ENCODE data around the gene TACO1. TPM values are rescaled to one million over a fixed set of nuclear protein-coding genes. Genes with fewer than 3 reads are reported as not detected.

Gene TACO1
- total and polyA plus RNA-seq, 10 of the 15 experiments (the other 5 are each of a cell fraction or from before 2014, with no cell fraction given) = 8.5 to 38.6 (median 27.0) TPM

GRCh38 chr17:63568563-63568962, 32.1 kb upstream of the TACO1 start:
- no peak overlapping the region for H3K9ac ChIP-seq (ENCODE audit: control insufficient read depth, insufficient read depth, low read length)
- no peak for TF ChIP-seq POU2F2 (IDR thresholded peaks at IDR 0.05; ENCODE audit: borderline replicate concordance, low read depth, low read length)
- no peak for TF ChIP-seq TCF3 (IDR thresholded peaks at IDR 0.05; ENCODE audit: borderline replicate concordance, insufficient read depth, low read depth, low read length)
- TF ChIP-seq ZNF24 (IDR thresholded peaks at IDR 0.05) = no peak
- TF ChIP-seq NKRF (conservative IDR thresholded peaks at IDR 0.05) = no peak
- TF ChIP-seq SMAD5 (IDR thresholded peaks at IDR 0.05; ENCODE audit: low read depth) = no peak
- TF ChIP-seq RCOR1 (conservative IDR thresholded peaks at IDR 0.05; ENCODE audit: low read depth, low read length) = no peak
- no peak for TF ChIP-seq SREBF2 (IDR thresholded peaks at IDR 0.05; ENCODE audit: low read length)
- TF ChIP-seq HCFC1 (IDR thresholded peaks at IDR 0.05; ENCODE audit: low read length) = no peak
- TF ChIP-seq BHLHE40 (IDR thresholded peaks at IDR 0.05; ENCODE audit: borderline replicate concordance in 1 of 2, low read depth in 2 of 2, low read length in 1 of 2) = no peak
- TF ChIP-seq SIN3A (IDR thresholded peaks at IDR 0.05; ENCODE audit: low read depth, low read length) = no peak
- no peak for TF ChIP-seq SUPT20H (IDR thresholded peaks at IDR 0.05; ENCODE audit: borderline replicate concordance, control insufficient read depth, low read depth, low read length)
- TF ChIP-seq BRCA1 (IDR thresholded peaks at IDR 0.05; ENCODE audit: low read depth, low read length) = no peak
- TF ChIP-seq IRF3 (IDR thresholded peaks at IDR 0.05) = no peak
- no peaks in the 10 kb centered on the region for H3K4me1 ChIP-seq (ENCODE audit: control insufficient read depth, insufficient read depth, low read length)
- 82% methylated on average over 8 of the region's 8 CpGs for WGBS (ENCODE audit: insufficient coverage, insufficient replicate concordance, low lambda C conversion rate, missing lambda C conversion rate)
- H3K27ac ChIP-seq (ENCODE audit: control insufficient read depth, insufficient read depth) = no peak overlapping the region
- ATAC-seq = no peak
- no peak for DNase-seq (ENCODE audit: low read depth, low spot score)
- POLR2A ChIA-PET = interaction anchor here (0.6 to 1.2 kb wide), 2 partner anchors 18 to 51 kb away, joined by 4 read pairs; partner anchors contain the start of gene DCAF7
- CTCF ChIA-PET = interaction anchor here (0.8 to 1.1 kb wide), 3 partner anchors 17 to 42 kb away, joined by 3 read pairs; no protein-coding TSS in a partner anchor
- H3K9me3 ChIP-seq (replicated peaks; ENCODE audit: control insufficient read depth, insufficient read depth, low read length) = no peaks in the 10 kb centered on the region
- in situ Hi-C loops (cut with MboI) = no loop called here
- no peaks in the 10 kb centered on the region for H3K27me3 ChIP-seq (replicated peaks in 1 of 2; ENCODE audit: control insufficient read depth in 2 of 2, insufficient read depth in 2 of 2, low read length in 1 of 2)
- SMC1A ChIA-PET (ENCODE audit: uncharacterized antibody, unreplicated experiment) = interaction anchor here (0.7 to 1.4 kb wide), 4 partner anchors 12 to 44 kb away, joined by 3 to 4 read pairs (median 4); no protein-coding TSS in a partner anchor
- intact Hi-C loops (cut with micrococcal nuclease; ENCODE audit: unreplicated experiment) = no loop called here
- no peak overlapping the region for H3K4me3 ChIP-seq
- no peak for FAIRE-seq
- H4K20me1 ChIP-seq (ENCODE audit: control insufficient read depth, insufficient read depth) = peaks cover 2% of the 10 kb centered on the region
- peaks cover 0 to 2% of the 10 kb centered on the region in 2 experiments; a peak in 2 of 4 replicates for H3K36me3 ChIP-seq (ENCODE audit: control insufficient read depth in 2 of 2, insufficient read depth in 2 of 2, low read length in 1 of 2)
- no peak overlapping the region for H2AFZ ChIP-seq (ENCODE audit: control insufficient read depth, low read depth, low read length)
- RAD21 ChIA-PET (ENCODE audit: unreplicated experiment) = interaction anchor here (0.7 kb wide), 1 partner anchor 848 kb away, joined by 3 read pairs; no protein-coding TSS in a partner anchor
- no peak overlapping the region for H3K4me2 ChIP-seq (ENCODE audit: control insufficient read depth, insufficient read depth)
- BruUV-seq (replicated peaks) = no TSS peak
- peaks cover 41% of the 10 kb centered on the region for H3K79me2 ChIP-seq (ENCODE audit: control insufficient read depth, insufficient read depth, low read length)
